AG04450 (cell line): Measurements from ENCODE around the gene SSX2IP. TPM values are rescaled to one million over a fixed set of nuclear protein-coding genes. Genes with fewer than 3 reads are reported as not detected.

Experiments used
- CTCF ChIA-PET: fragments of 300-600, 350-600 bp; formaldehyde crosslinking; extraction: SDS; loops from one replicate; lab custom pipeline; 2022; ENCODE audit warnings: antibody characterized with exemption, inconsistent platforms; lab: Charles Lee
- POLR2A ChIA-PET: fragments of 350-600 bp; formaldehyde crosslinking; extraction: SDS; loops from one replicate; lab custom pipeline; 2021; ENCODE audit warnings: antibody characterized with exemption, inconsistent platforms; lab: Yijun Ruan, JAX
- DNase-seq: peaks from one replicate; pipeline ENCODE4 v3.0.0-alpha.2; 2011; ENCODE audit warnings: low read depth, low spot score
- H3K27ac ChIP-seq: one replicate; pipeline ENCODE4 v1.5.1; 2012; ENCODE audit warnings: low read depth, low read length, control low read depth
- H3K27me3 ChIP-seq: one replicate; pipeline ENCODE4 v1.6.0; 2012; ENCODE audit warnings: low read length; ENCODE audit not compliant: control insufficient read depth, insufficient read depth
- H3K4me3 ChIP-seq: 2 replicates; pipeline ENCODE4 v1.5.1; 2011; ENCODE audit warnings: mild to moderate bottlenecking, low read depth, low read length, control low read depth
- H3K9me3 ChIP-seq: 2 replicates; pipeline ENCODE4 v1.5.1; 2012; ENCODE audit warnings: low read length; ENCODE audit not compliant: control insufficient read depth, insufficient read depth
- polyA plus RNA-seq: library from polyadenylated mRNA; depleted of rRNA; stranded (reverse); fragments of >200 nt; gene quantifications from 2 replicates; pipeline ENCODE4 v1.2.3, GENCODE V29; 2011
- TF ChIP-seq, protein P1 (sequence below): IDR thresholded peaks from 2 replicates; pipeline ENCODE4 v1.5.1; 2011; ENCODE audit warnings: low read depth, low read length, control low read depth, inconsistent platforms

The SSX2IP gene
- polyA plus RNA-seq, 1 experiment: 31.7 TPM

DNA sequence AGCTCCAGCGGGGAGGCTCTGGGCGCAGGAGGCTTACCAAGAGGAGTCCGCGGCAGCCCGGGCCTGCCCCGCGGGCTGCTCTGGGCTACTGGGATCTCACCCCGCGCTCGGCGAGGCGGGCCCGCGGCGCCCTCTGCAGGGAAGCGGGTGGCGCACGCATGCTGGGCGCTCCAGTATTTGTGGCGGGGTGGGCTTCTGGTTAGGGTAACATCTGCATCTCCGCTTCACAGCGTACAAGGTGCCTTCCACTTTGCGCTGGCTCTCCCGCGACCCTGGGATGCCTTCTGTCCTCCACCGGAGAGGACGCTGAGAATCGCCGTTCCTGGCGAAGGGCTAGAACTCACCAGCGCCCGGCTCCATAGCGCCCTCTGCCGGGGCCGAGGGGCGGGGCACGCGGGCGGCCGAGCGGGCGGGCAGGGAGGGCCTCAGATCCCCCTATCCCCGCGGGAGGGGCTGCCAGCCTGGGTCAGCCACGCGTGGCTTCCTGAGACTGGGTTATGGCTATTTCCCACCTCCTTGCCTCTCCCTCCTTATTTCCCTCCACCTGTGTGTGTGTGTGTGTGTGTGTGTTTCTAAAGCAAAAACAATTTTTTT lies 69.4 kb downstream of the SSX2IP start:
- Histone ChIP-seq H3K27ac (peak overlapping the region; percentile 77), H3K4me3 (peak overlapping the region; percentile 66), H3K27me3 (no peaks in the 10 kb centered on the region), H3K9me3 (no peaks in the 10 kb centered on the region)
- TF ChIP-seq, protein P1, sequence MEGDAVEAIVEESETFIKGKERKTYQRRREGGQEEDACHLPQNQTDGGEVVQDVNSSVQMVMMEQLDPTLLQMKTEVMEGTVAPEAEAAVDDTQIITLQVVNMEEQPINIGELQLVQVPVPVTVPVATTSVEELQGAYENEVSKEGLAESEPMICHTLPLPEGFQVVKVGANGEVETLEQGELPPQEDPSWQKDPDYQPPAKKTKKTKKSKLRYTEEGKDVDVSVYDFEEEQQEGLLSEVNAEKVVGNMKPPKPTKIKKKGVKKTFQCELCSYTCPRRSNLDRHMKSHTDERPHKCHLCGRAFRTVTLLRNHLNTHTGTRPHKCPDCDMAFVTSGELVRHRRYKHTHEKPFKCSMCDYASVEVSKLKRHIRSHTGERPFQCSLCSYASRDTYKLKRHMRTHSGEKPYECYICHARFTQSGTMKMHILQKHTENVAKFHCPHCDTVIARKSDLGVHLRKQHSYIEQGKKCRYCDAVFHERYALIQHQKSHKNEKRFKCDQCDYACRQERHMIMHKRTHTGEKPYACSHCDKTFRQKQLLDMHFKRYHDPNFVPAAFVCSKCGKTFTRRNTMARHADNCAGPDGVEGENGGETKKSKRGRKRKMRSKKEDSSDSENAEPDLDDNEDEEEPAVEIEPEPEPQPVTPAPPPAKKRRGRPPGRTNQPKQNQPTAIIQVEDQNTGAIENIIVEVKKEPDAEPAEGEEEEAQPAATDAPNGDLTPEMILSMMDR: peak; percentile 69
- ChIA-PET CTCF (interaction anchor here (0.6 to 2.7 kb wide), 27 partner anchors 9 to 480 kb away, joined by 3 to 16 read pairs (median 4); partner anchors contain the start of genes CTBS and PRKACB), POLR2A (interaction anchor here (0.8 kb wide), 1 partner anchor 47 kb away, joined by 4 read pairs; the partner anchor contains the start of gene CTBS)
- no peak for DNase-seq

DNA sequence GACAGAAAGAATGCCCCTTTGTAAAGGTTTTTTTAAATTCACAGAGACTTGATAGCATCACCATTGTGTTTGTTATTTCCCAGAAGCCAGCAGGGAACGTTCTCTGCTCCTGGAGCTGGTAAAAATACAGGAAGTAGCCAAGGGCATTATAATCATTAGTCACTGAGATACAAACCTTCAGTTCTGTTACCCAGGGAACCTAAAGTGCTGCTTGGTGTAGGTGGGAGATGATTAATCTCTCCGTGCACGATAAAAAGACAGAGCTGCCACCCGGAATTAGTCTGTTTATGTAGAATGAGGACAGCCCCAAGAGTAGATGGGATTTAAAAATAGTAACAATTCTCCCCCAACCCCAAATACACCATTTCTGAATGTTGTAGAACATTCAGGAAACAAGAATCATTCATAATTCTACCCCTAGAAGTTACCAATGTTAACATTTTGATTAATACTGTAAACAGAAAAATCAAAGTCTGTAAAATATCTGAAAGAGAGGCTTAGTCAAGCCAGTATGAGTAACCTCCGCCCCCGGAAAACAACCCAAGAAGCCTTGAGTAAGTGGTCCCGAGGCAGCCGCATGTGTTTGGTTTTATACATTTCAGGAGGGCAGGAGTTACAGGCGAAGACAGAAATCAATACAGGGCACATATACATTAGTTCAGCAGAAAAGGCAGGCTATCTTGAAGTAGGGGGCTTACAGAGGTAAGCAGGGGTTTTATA lies 70.7 kb downstream of the SSX2IP start:
- ChIA-PET CTCF (interaction anchor here (0.7 to 2.7 kb wide), 25 partner anchors 8 to 478 kb away, joined by 3 to 16 read pairs (median 4); partner anchors contain the start of genes GNG5, PRKACB and SPATA1), POLR2A (interaction anchor here (0.8 kb wide), 1 partner anchor 46 kb away, joined by 4 read pairs; the partner anchor contains the start of gene CTBS)

DNA sequence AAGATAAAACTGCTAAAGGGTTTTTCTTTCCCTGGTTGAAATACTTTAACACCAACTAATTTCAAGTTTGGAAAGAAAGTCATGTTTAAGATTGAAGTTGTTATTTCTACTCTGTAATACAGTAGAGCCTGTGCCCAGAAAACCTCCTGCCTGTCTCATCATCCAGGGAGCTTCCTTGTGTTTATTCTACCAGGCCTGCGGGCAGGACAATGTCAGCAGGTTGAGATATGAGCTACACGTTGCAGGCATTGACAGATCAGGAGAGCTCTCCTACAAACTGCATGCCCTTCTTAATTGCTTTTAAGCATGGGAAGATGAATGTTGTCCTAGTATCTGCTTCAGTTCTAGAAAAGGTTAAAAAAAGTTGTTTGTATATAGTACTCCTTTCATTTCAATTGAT lies 72.9 kb downstream of the SSX2IP start:
- no peaks in the 10 kb centered on the region for H3K27me3 ChIP-seq
- no peak for DNase-seq
- TF ChIP-seq, protein P1: no peak
- CTCF ChIA-PET: interaction anchor here (0.7 to 1.1 kb wide), 3 partner anchors 24 to 136 kb away, joined by 3 to 5 read pairs (median 3); partner anchors contain the start of genes GNG5 and SPATA1
- H3K27ac ChIP-seq: no peak overlapping the region
- H3K9me3 ChIP-seq: peaks cover 16% of the 10 kb centered on the region; the same call in 1 of the 2 replicates
- POLR2A ChIA-PET: interaction anchor here (0.7 kb wide), 1 partner anchor 121 kb away, joined by 3 read pairs; no protein-coding TSS in a partner anchor
- H3K4me3 ChIP-seq: no peak overlapping the region

More for the DNA sequence above, 70.7 kb downstream of the SSX2IP start:
- H3K9me3 ChIP-seq: peaks cover under 1% of the 10 kb centered on the region; the same call in 1 of the 2 replicates
- no peak overlapping the region for H3K4me3 ChIP-seq
- TF ChIP-seq, protein P1: no peak
- DNase-seq: no peak
- no peaks in the 10 kb centered on the region for H3K27me3 ChIP-seq
- peak overlapping the region; percentile 33 for H3K27ac ChIP-seq

DNA sequence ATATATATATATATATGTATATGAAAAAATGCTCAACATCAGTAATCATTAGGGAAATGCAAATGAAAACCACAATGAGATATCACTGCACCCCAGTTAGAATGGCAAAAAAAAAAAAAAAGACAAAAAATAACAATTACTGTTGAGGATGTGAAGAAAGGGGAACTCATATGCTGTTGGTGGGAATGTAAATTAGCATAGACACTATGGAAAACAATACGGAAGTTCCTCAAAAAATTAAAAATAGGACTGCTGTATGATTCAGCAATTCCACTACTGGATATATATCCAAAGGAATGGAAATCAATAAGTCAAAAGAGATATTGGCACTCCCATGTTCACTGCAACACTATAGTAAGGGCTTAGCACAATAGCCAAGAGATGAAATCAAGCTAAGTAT lies 74.5 kb downstream of the SSX2IP start:
- CTCF ChIA-PET: no interaction called here
- DNase-seq: no peak
- TF ChIP-seq, protein P1: no peak
- Histone ChIP-seq H3K27me3 (no peaks in the 10 kb centered on the region), H3K27ac (no peak overlapping the region), H3K4me3 (no peak overlapping the region), H3K9me3 (peaks cover 16% of the 10 kb centered on the region; the same call in 1 of the 2 replicates)
- POLR2A ChIA-PET: interaction anchor here (0.7 kb wide), 1 partner anchor 152 kb away, joined by 5 read pairs; no protein-coding TSS in a partner anchor
